ENCODE data around the gene C11orf16.

DNA sequence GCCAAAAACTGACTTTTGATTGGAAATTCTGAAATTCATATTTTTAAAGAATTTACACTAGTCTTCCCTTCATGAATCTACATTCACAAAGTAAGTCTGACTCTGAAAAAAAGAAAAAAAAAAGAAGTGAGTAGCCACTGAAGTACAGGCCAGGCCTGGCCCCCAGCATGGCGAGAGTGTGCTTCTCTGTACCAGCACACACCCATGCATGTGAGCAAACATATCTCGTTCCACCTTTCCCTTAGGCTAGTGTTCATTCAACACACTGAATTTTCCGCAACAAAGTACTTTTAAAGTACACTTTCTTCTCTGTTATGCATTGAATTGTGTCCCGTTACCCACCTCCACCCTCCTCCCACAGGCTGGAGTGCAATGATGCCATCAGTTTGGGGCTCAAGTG, 4.5 kb downstream of the C11orf16 start:
- no peak for TF ChIP-seq ZBTB8A (tag by site-specific recombination; IDR thresholded peaks at IDR 0.05)
- TF ChIP-seq ZBTB1 (tag by site-specific recombination; IDR thresholded peaks at IDR 0.05) = no peak
- TF ChIP-seq ZNF174 (tag by site-specific recombination; IDR thresholded peaks at IDR 0.05) = no peak
- TF ChIP-seq ZNF274 (IDR thresholded peaks at IDR 0.05; ENCODE audit: low read length) = no peak
- TF ChIP-seq ZNF274 (tag by site-specific recombination; IDR thresholded peaks at IDR 0.05; ENCODE audit: borderline replicate concordance) = no peak
- no peak for TF ChIP-seq CTCF (tag by site-specific recombination; IDR thresholded peaks at IDR 0.05)
- no peak for TF ChIP-seq ZFP3 (tag by site-specific recombination; IDR thresholded peaks at IDR 0.05; ENCODE audit: low read depth)
- no peak for TF ChIP-seq TSHZ1 (tag by site-specific recombination; IDR thresholded peaks at IDR 0.05; ENCODE audit: borderline replicate concordance)
- no peak for TF ChIP-seq ZNF292 (tag by site-specific recombination; IDR thresholded peaks at IDR 0.05; ENCODE audit: borderline replicate concordance, low read depth)
- TF ChIP-seq, protein P1, sequence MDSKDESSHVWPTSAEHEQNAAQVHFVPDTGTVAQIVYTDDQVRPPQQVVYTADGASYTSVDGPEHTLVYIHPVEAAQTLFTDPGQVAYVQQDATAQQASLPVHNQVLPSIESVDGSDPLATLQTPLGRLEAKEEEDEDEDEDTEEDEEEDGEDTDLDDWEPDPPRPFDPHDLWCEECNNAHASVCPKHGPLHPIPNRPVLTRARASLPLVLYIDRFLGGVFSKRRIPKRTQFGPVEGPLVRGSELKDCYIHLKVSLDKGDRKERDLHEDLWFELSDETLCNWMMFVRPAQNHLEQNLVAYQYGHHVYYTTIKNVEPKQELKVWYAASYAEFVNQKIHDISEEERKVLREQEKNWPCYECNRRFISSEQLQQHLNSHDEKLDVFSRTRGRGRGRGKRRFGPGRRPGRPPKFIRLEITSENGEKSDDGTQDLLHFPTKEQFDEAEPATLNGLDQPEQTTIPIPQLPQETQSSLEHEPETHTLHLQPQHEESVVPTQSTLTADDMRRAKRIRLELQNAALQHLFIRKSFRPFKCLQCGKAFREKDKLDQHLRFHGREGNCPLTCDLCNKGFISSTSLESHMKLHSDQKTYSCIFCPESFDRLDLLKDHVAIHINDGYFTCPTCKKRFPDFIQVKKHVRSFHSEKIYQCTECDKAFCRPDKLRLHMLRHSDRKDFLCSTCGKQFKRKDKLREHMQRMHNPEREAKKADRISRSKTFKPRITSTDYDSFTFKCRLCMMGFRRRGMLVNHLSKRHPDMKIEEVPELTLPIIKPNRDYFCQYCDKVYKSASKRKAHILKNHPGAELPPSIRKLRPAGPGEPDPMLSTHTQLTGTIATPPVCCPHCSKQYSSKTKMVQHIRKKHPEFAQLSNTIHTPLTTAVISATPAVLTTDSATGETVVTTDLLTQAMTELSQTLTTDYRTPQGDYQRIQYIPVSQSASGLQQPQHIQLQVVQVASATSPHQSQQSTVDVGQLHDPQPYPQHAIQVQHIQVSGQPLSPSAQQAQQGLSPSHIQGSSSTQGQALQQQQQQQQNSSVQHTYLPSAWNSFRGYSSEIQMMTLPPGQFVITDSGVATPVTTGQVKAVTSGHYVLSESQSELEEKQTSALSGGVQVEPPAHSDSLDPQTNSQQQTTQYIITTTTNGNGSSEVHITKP (tag by site-specific recombination; IDR thresholded peaks at IDR 0.05) = no peak

Data from HEK293 (cell line).